Measurements from ENCODE around the gene INPP5F.

GRCh38 chr10:119753309-119753708 lies 27.5 kb downstream of the INPP5F start:
- TF ChIP-seq REST (IDR thresholded peaks at IDR 0.05; ENCODE audit: low read depth, low read length) = no peak
- no peak for TF ChIP-seq JUND (IDR thresholded peaks at IDR 0.05)
- no peak for TF ChIP-seq CTCF (IDR thresholded peaks at IDR 0.05)
- no peak for TF ChIP-seq RFX5 (IDR thresholded peaks at IDR 0.05; ENCODE audit: low read length)
- TF ChIP-seq MXI1 (IDR thresholded peaks at IDR 0.05; ENCODE audit: low read depth, low read length) = no peak
- TF ChIP-seq TEAD4 (IDR thresholded peaks at IDR 0.05; ENCODE audit: borderline replicate concordance, insufficient read depth) = no peak

All from SK-N-SH (cell line).